GM20000 (cell line): ENCODE data around the gene HADHA.

Source experiments
- DNase-seq: peaks from one replicate; pipeline ENCODE4 v3.0.0; 2012; ENCODE audit warnings: low spot score
- CTCF ChIP-seq: IDR thresholded peaks from 2 replicates; pipeline ENCODE4 v1.5.1; 2012; ENCODE audit warnings: mild to moderate bottlenecking, control low read depth; ENCODE audit errors: extremely low read depth, missing control alignments

Gene HADHA

GRCh38 chr2:26164641-26165211 lies 79.7 kb downstream of the HADHA start:
- no peak for DNase-seq
- no peak for TF ChIP-seq CTCF

DNA sequence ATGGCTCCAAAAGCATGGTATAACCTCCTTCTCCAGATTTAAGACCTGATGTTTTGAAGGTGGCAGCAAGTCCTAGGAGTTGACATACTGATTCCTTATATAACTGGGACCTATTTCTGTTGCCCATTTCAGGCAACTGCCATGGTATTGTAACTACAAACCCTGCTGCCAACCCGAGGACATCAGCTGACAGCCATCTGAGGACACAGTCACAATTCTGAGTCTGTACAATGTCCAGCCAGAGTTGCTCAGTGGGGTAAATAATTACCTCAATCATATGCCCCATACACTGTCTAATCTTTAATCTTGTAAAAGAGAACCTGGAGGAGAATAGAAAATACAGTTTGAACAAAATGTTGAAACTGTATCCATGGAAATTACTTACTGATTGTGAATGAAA lies 80.2 kb downstream of the HADHA start:
- TF ChIP-seq CTCF, result no peak
- DNase-seq, result no peak

DNA sequence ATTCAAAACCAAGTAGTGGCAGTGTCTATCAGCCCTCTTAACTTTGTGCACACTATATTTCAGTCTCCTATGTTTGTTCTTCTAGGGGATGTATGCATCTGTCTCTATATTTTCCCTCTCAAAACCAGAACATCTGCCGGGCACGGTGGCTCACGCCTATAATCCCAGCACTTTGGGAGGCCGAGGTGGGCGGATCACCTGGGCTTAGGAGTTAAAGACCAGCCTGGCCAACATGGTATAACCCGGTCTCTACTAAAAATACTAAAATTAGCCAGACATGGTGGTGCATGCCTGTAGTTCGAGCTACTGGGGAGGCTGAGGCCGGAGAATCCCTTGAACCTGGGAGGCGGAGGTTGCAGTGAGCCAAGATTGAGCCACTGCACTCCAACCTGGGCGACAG lies 81.5 kb downstream of the HADHA start:
- no peak for TF ChIP-seq CTCF

DNA sequence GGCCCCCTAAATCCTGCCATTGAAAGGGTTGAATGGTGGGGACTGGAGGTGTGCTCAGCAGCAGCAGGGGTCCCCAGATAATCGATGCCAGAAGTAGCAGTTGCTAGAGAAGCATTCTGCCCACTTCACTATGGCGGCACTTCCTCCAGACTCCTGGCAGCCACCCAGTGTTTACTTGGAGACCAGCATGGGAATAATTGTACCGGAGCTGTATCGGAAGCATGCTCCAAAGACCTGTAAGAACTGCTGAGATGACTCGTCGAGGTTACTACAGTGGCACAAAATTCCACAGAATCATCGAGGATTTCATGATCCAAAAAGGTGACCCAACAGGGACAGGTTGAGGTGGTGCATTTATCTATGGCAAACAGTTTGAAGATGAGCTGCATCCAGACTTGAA lies 82.5 kb downstream of the HADHA start:
- no peak for TF ChIP-seq CTCF
- DNase-seq, result no peak

More for the DNA sequence above, 81.5 kb downstream of the HADHA start:
- DNase-seq, result no peak

DNA sequence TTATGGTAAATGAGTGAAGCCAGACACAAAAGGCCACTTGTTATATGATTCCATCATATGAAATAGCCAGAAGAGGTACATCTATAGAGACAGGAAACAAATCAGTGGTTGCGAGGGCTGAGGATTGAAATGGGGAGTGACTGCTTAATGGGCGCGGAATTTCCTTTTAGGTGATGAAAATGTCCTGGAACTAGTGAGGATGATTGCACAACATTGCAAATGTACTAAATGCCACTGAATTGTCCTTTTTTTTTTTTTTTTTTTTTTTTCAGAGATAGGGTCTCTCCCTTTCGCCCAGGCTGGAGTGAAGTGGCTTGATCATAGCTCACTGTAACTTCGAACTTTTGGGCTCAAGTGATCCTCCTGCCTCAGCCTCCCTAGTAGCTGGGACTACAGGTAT lies 86.9 kb downstream of the HADHA start:
- TF ChIP-seq CTCF, result no peak
- DNase-seq, result no peak

DNA sequence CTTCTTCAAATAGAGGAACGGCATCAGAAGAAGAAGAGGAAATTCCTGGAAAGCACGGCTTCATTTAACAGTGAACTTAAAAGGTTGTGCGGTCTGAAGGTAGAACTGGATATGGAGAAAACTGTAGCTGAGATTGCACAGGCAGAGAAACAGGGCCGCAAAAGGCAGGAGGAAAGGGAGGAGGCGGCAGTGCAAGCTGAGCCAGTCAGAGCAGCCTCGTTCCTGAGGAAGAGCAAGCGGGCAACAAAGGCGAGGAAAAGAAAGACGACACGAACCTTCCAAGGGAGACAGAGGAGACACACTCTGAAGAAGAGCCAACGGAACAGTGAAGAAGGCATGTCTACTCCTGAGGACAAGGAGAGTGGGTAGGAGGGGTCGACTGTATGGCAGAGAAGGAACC lies 94.2 kb downstream of the HADHA start:
- TF ChIP-seq CTCF, result no peak
- DNase-seq, result no peak

- DNase-seq, result no peak
- TF ChIP-seq CTCF, result no peak
These were observed 95.9 kb downstream of the HADHA start for GRCh38 chr2:26148501-26148900.
